ENCODE results near the gene KRAS. TPM values are rescaled to one million over a fixed set of nuclear protein-coding genes. Genes with fewer than 3 reads are reported as not detected.
"Not testable (repeated sequence)": the region's sequence is repeated elsewhere in the genome, so short reads cannot be mapped to it uniquely, and the experiment has no call there.

KRAS gene
- 10 to 100 TPM; 26.9 to 27.7 TPM for total RNA-seq

- POLR2A ChIA-PET = interaction anchor here (0.6 to 1.5 kb wide), 8 partner anchors 25 to 673 kb away, joined by 3 to 10 read pairs (median 4); no protein-coding TSS in a partner anchor
- CTCF ChIA-PET = interaction anchor here (0.7 to 2.4 kb wide), 3 partner anchors 10 to 270 kb away, joined by 3 to 6 read pairs (median 4); no protein-coding TSS in a partner anchor
Observed at GRCh38 chr12:25250744-25251730, at the start of gene KRAS. KRAS (minus strand) TSS chr12:25250929.

- CTCF ChIA-PET = interaction anchor here (1.1 kb wide), 1 partner anchor 91 kb away, joined by 5 read pairs; no protein-coding TSS in a partner anchor
Observed at GRCh38 chr12:25296381-25296780, 45.7 kb upstream of the KRAS start.

GRCh38 chr12:25295361-25295760, 44.6 kb upstream of the KRAS start:
- CTCF ChIA-PET = interaction anchor here (1.1 kb wide), 2 partner anchors 58 to 92 kb away, joined by 4 to 5 read pairs; no protein-coding TSS in a partner anchor
- POLR2A ChIA-PET = no interaction called here

More at GRCh38 chr12:25296381-25296780, 45.7 kb upstream of the KRAS start:
- POLR2A ChIA-PET = no interaction called here

- ChIA-PET POLR2A (no interaction called here), CTCF (interaction anchor here (0.5 kb wide), 1 partner anchor 448 kb away, joined by 3 read pairs; no protein-coding TSS in a partner anchor)
Observed at GRCh38 chr12:25293653-25294052, 42.9 kb upstream of the KRAS start.

GRCh38 chr12:25292810-25293221, 42.1 kb upstream of the KRAS start:
- CTCF ChIA-PET = interaction anchor here (0.5 kb wide), 1 partner anchor 449 kb away, joined by 3 read pairs; no protein-coding TSS in a partner anchor
- POLR2A ChIA-PET = not testable (repeated sequence)

- POLR2A ChIA-PET = no interaction called here
- CTCF ChIA-PET = no interaction called here
Observed at GRCh38 chr12:25287610-25288009, 36.9 kb upstream of the KRAS start.

- ChIA-PET CTCF (no interaction called here), POLR2A (no interaction called here)
Observed at GRCh38 chr12:25286837-25287236, 36.1 kb upstream of the KRAS start.

- POLR2A ChIA-PET = no interaction called here
- CTCF ChIA-PET = no interaction called here
Observed at GRCh38 chr12:25284024-25284423, 33.3 kb upstream of the KRAS start.

- ChIA-PET CTCF (no interaction called here), POLR2A (no interaction called here)
Observed at GRCh38 chr12:25283006-25283405, 32.3 kb upstream of the KRAS start.

GRCh38 chr12:25280082-25280481, 29.4 kb upstream of the KRAS start:
- POLR2A ChIA-PET = no interaction called here

GRCh38 chr12:25278269-25278668, 27.5 kb upstream of the KRAS start:
- CTCF ChIA-PET = no interaction called here
- POLR2A ChIA-PET = no interaction called here

More at GRCh38 chr12:25280082-25280481, 29.4 kb upstream of the KRAS start:
- CTCF ChIA-PET = no interaction called here

GRCh38 chr12:25276199-25276937, 25.6 kb upstream of the KRAS start:
- ChIA-PET CTCF (interaction anchor here (1.3 to 2.0 kb wide), 2 partner anchors 35 to 111 kb away, joined by 5 to 6 read pairs; no protein-coding TSS in a partner anchor), POLR2A (interaction anchor here (0.5 to 1.5 kb wide), 2 partner anchors 25 to 225 kb away, joined by 5 to 6 read pairs; partner anchors contain the start of gene KRAS)

GRCh38 chr12:25271486-25272098, 20.9 kb upstream of the KRAS start:
- CTCF ChIA-PET = no interaction called here

GRCh38 chr12:25269701-25270100, 19.0 kb upstream of the KRAS start:
- ChIA-PET CTCF (no interaction called here), POLR2A (no interaction called here)

More at GRCh38 chr12:25271486-25272098, 20.9 kb upstream of the KRAS start:
- POLR2A ChIA-PET = no interaction called here

GRCh38 chr12:25266497-25266896, 15.8 kb upstream of the KRAS start:
- CTCF ChIA-PET = no interaction called here
- POLR2A ChIA-PET = no interaction called here

- POLR2A ChIA-PET = no interaction called here
- CTCF ChIA-PET = no interaction called here
Observed at GRCh38 chr12:25264862-25265261, 14.1 kb upstream of the KRAS start.

GRCh38 chr12:25264114-25264513, 13.4 kb upstream of the KRAS start:
- CTCF ChIA-PET = no interaction called here

GRCh38 chr12:25263594-25263993, 12.9 kb upstream of the KRAS start:
- POLR2A ChIA-PET = no interaction called here
- CTCF ChIA-PET = no interaction called here

More at GRCh38 chr12:25264114-25264513, 13.4 kb upstream of the KRAS start:
- POLR2A ChIA-PET = no interaction called here

GRCh38 chr12:25262389-25263074, 11.8 kb upstream of the KRAS start:
- CTCF ChIA-PET = no interaction called here
- POLR2A ChIA-PET = no interaction called here
